DND-41 (cell line): Measurements from ENCODE around the gene BCL11B.

ENCODE experiments used
- ATAC-seq: fragments of 200-7000 bp; cut with Tn5 transposase; 3 replicates; pipeline ENCODE4 v1.9.1; 2021; ENCODE audit warnings: low read depth; ENCODE audit not compliant: insufficient read depth
- DNase-seq: peaks from one replicate; pipeline ENCODE4 v3.0.0-alpha.2; 2020
- H2AFZ ChIP-seq: 2 replicates; pipeline ENCODE4 v1.6.0; 2012; ENCODE audit warnings: low read depth, low read length
- H3K27ac ChIP-seq: 2 replicates; pipeline ENCODE4 v1.5.1; 2012; ENCODE audit warnings: low read length, inconsistent platforms
- H3K27me3 ChIP-seq: fragments of 200-600 bp; sonication (generic); 2 replicates; pipeline ENCODE4 v1.6.0; 2012; ENCODE audit warnings: low read length, mild to moderate bottlenecking, inconsistent platforms; ENCODE audit not compliant: insufficient read depth, poor library complexity
- H3K36me3 ChIP-seq: 2 replicates; pipeline ENCODE4 v1.5.1; 2012; ENCODE audit warnings: low read length, inconsistent platforms; ENCODE audit not compliant: insufficient read depth
- H3K4me1 ChIP-seq: 2 replicates; pipeline ENCODE4 v1.5.1; 2012; ENCODE audit warnings: mild to moderate bottlenecking, low read length; ENCODE audit not compliant: insufficient read depth
- H3K4me2 ChIP-seq: 2 replicates; pipeline ENCODE4 v1.6.0; 2012; ENCODE audit warnings: mild to moderate bottlenecking, moderate library complexity, low read length, inconsistent platforms; ENCODE audit not compliant: insufficient read depth
- H3K4me3 ChIP-seq, 2 experiments: fragments of 200-600 bp in 1 of 2; shearing (Covaris generic) in 1 of 2; 2 replicates each; pipeline ENCODE4 v1.5.1; 2012 to 2016; ENCODE audit warnings: inconsistent platforms in 2 of 2, low read length in 2 of 2, mild to moderate bottlenecking in 2 of 2, low read depth in 1 of 2, moderate library complexity in 1 of 2
- H3K79me2 ChIP-seq: 2 replicates; pipeline ENCODE4 v1.6.0; 2012; ENCODE audit warnings: low read length, inconsistent platforms; ENCODE audit not compliant: insufficient read depth
- H3K9ac ChIP-seq: 2 replicates; pipeline ENCODE4 v1.6.0; 2012; ENCODE audit warnings: low read depth, mild to moderate bottlenecking, inconsistent platforms, low read length, moderate library complexity
- H3K9me3 ChIP-seq: 2 replicates; pipeline ENCODE4 v1.5.1; 2012; ENCODE audit warnings: low read length, moderate library complexity, mild to moderate bottlenecking, inconsistent platforms; ENCODE audit not compliant: insufficient read depth, severe bottlenecking
- H4K20me1 ChIP-seq: 2 replicates; pipeline ENCODE4 v1.6.0; 2012; ENCODE audit warnings: low read length; ENCODE audit not compliant: insufficient read depth
- EZH2 ChIP-seq: IDR thresholded peaks from 3 replicates; pipeline ENCODE4 v1.6.1; 2012; ENCODE audit warnings: borderline replicate concordance, low read depth, mild to moderate bottlenecking, moderate library complexity, low read length, inconsistent platforms; ENCODE audit not compliant: severe bottlenecking
- TF ChIP-seq, protein P1 (sequence below): IDR thresholded peaks from 2 replicates; pipeline ENCODE4 v1.5.1; 2012; ENCODE audit warnings: borderline replicate concordance, low read length, moderate library complexity, mild to moderate bottlenecking; ENCODE audit not compliant: poor library complexity, severe bottlenecking; ENCODE audit errors: extremely low read depth

The BCL11B gene

GRCh38 chr14:99206090-99206489, 65.9 kb downstream of the BCL11B start:
- no peak overlapping the region for H3K27ac ChIP-seq
- H3K4me3 ChIP-seq, result no peak overlapping the region
- H3K27me3 ChIP-seq, result no peaks in the 10 kb centered on the region
- no peak for DNase-seq
- H4K20me1 ChIP-seq, result peaks cover 100% of the 10 kb centered on the region
- H3K79me2 ChIP-seq, result peaks cover 100% of the 10 kb centered on the region
- H3K9me3 ChIP-seq, result no peaks in the 10 kb centered on the region
- no peak overlapping the region for H3K9ac ChIP-seq
- 0 out of 2 replicates have a peak, but pooled peaks cover 3% of the 10 kb centered on the region for H3K4me1 ChIP-seq
- H3K4me2 ChIP-seq, result no peak overlapping the region
- TF ChIP-seq, protein P1, sequence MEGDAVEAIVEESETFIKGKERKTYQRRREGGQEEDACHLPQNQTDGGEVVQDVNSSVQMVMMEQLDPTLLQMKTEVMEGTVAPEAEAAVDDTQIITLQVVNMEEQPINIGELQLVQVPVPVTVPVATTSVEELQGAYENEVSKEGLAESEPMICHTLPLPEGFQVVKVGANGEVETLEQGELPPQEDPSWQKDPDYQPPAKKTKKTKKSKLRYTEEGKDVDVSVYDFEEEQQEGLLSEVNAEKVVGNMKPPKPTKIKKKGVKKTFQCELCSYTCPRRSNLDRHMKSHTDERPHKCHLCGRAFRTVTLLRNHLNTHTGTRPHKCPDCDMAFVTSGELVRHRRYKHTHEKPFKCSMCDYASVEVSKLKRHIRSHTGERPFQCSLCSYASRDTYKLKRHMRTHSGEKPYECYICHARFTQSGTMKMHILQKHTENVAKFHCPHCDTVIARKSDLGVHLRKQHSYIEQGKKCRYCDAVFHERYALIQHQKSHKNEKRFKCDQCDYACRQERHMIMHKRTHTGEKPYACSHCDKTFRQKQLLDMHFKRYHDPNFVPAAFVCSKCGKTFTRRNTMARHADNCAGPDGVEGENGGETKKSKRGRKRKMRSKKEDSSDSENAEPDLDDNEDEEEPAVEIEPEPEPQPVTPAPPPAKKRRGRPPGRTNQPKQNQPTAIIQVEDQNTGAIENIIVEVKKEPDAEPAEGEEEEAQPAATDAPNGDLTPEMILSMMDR, result no peak
- no peak for TF ChIP-seq EZH2
- peaks cover 97% of the 10 kb centered on the region for H3K36me3 ChIP-seq
- no peak for ATAC-seq
- no peak overlapping the region for H2AFZ ChIP-seq

- Histone ChIP-seq H3K9ac (no peak overlapping the region), H3K4me3 (no peak overlapping the region), H3K4me2 (no peak overlapping the region), H3K36me3 (peaks cover 99% of the 10 kb centered on the region), H3K4me1 (0 out of 2 replicates have a peak, but pooled peaks cover 3% of the 10 kb centered on the region), H4K20me1 (peaks cover 100% of the 10 kb centered on the region), H2AFZ (no peak overlapping the region), H3K79me2 (peaks cover 100% of the 10 kb centered on the region), H3K9me3 (no peaks in the 10 kb centered on the region), H3K27ac (no peak overlapping the region), H3K27me3 (no peaks in the 10 kb centered on the region)
- ATAC-seq (no peak), DNase-seq (no peak)
- TF ChIP-seq EZH2, result no peak
- TF ChIP-seq, protein P1, result no peak
Observed at GRCh38 chr14:99205086-99205688, 66.8 kb downstream of the BCL11B start.

DNA sequence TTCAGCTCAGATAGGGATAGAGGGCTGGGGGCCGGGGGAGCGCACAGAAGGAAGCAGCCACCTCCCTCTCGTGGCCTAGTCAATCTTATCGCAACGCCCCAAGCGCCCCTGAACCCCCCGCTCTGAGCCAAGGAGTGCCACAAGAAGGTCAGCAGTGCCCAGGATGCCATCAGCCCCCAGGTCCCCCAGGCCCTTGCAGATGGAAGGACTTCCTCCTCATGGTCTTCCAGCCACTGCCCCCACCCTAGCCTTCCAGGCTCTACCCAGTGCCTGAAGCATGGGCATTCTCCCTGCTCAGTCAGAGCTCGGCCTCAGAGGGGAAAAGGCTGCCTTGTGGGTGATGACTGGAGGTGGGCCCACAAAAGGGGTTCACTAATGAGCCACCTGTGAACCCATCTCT, 68.2 kb downstream of the BCL11B start:
- Histone ChIP-seq H3K9me3 (no peaks in the 10 kb centered on the region), H3K9ac (no peak overlapping the region), H3K4me3 (no peak overlapping the region), H2AFZ (no peak overlapping the region), H3K4me2 (no peak overlapping the region), H3K4me1 (0 out of 2 replicates have a peak, but pooled peaks cover 3% of the 10 kb centered on the region), H3K27ac (no peak overlapping the region), H3K36me3 (peaks cover 98% of the 10 kb centered on the region), H4K20me1 (peaks cover 95% of the 10 kb centered on the region), H3K27me3 (no peaks in the 10 kb centered on the region), H3K79me2 (peaks cover 100% of the 10 kb centered on the region)
- no peak for ATAC-seq
- TF ChIP-seq, protein P1, result no peak
- no peak for TF ChIP-seq EZH2
- no peak for DNase-seq

GRCh38 chr14:99203080-99203479, 68.9 kb downstream of the BCL11B start:
- Histone ChIP-seq H3K79me2 (peaks cover 100% of the 10 kb centered on the region), H3K36me3 (peaks cover 98% of the 10 kb centered on the region), H3K9me3 (no peaks in the 10 kb centered on the region), H3K4me3 (no peak overlapping the region), H2AFZ (no peak overlapping the region), H4K20me1 (peaks cover 95% of the 10 kb centered on the region), H3K4me2 (no peak overlapping the region), H3K27ac (no peak overlapping the region), H3K27me3 (no peaks in the 10 kb centered on the region), H3K9ac (no peak overlapping the region), H3K4me1 (0 out of 2 replicates have a peak, but pooled peaks cover 3% of the 10 kb centered on the region)
- no peak for TF ChIP-seq EZH2
- TF ChIP-seq, protein P1, result no peak
- ATAC-seq (no peak), DNase-seq (no peak)
